ENCODE data around the gene CUX1. TPM values are rescaled to one million over a fixed set of nuclear protein-coding genes. Genes with fewer than 3 reads are reported as not detected.
A peak's percentile ranks its signal among the peaks of the same experiment; 100 is the strongest.

CUX1 gene
- total RNA-seq, 4 donors from 2014 or later: 40.8 to 62.1 (median 43.8) TPM

- H3K4me3 ChIP-seq (ENCODE audit: low read depth, poor library complexity, severe bottlenecking): no peak overlapping the region
- intact Hi-C loops (cut with DNase I; ENCODE audit: low total_unique reads): no loop called here
- DNase-seq (ENCODE audit: low spot score in 2 of 2): peak in 1 of 2 donors; percentile 9
- TF ChIP-seq CTCF (IDR thresholded peaks at IDR 0.05) (no peak), POLR2A (IDR thresholded peaks at IDR 0.05) (no peak)
- WGBS, 2 donors: 87 to 91% methylated on average over 8 of the region's 8 CpGs
Measured at GRCh38 chr7:102072636-102073209, 255.3 kb downstream of the CUX1 start.

GRCh38 chr7:102073931-102074880 lies 256.8 kb downstream of the CUX1 start:
- TF ChIP-seq POLR2A (IDR thresholded peaks at IDR 0.05): no peak
- TF ChIP-seq CTCF (IDR thresholded peaks at IDR 0.05): no peak
- intact Hi-C loops (cut with DNase I; ENCODE audit: low total_unique reads): no loop called here
- peak in 1 of 2 donors; percentile 74 for DNase-seq (ENCODE audit: low spot score in 2 of 2)
- WGBS, 2 donors: 94 to 96% methylated on average over 14 of the region's 14 CpGs
- no peak overlapping the region for H3K4me3 ChIP-seq (ENCODE audit: low read depth, poor library complexity, severe bottlenecking)

- 96 to 98% methylated on average over 9 of the region's 9 CpGs for WGBS, 2 donors
- TF ChIP-seq CTCF (IDR thresholded peaks at IDR 0.05): no peak
- no peak for TF ChIP-seq POLR2A (IDR thresholded peaks at IDR 0.05)
- no peak overlapping the region for H3K4me3 ChIP-seq (ENCODE audit: low read depth, poor library complexity, severe bottlenecking)
- intact Hi-C loops (cut with DNase I; ENCODE audit: low total_unique reads): no loop called here
- DNase-seq (ENCODE audit: low spot score in 2 of 2): peak in 1 of 2 donors; percentile 75
Measured at GRCh38 chr7:102075126-102075525, 257.7 kb downstream of the CUX1 start.

GRCh38 chr7:102075553-102076135 lies 258.2 kb downstream of the CUX1 start:
- TF ChIP-seq CTCF (IDR thresholded peaks at IDR 0.05) (no peak), POLR2A (IDR thresholded peaks at IDR 0.05) (no peak)

GRCh38 chr7:102077081-102077480 lies 259.7 kb downstream of the CUX1 start:
- DNase-seq (ENCODE audit: low spot score in 2 of 2): peak in 1 of 2 donors; percentile 65
- TF ChIP-seq CTCF (IDR thresholded peaks at IDR 0.05) (no peak), POLR2A (IDR thresholded peaks at IDR 0.05) (no peak)
- H3K4me3 ChIP-seq (ENCODE audit: low read depth, poor library complexity, severe bottlenecking): no peak overlapping the region
- intact Hi-C loops (cut with DNase I; ENCODE audit: low total_unique reads): no loop called here
- 92 to 95% methylated on average over 5 of the region's 5 CpGs for WGBS, 2 donors

More at GRCh38 chr7:102075553-102076135, 258.2 kb downstream of the CUX1 start:
- WGBS, 2 donors: 97 to 98% methylated on average over 11 of the region's 11 CpGs
- intact Hi-C loops (cut with DNase I; ENCODE audit: low total_unique reads): no loop called here
- H3K4me3 ChIP-seq (ENCODE audit: low read depth, poor library complexity, severe bottlenecking): no peak overlapping the region
- DNase-seq (ENCODE audit: low spot score in 2 of 2): peak in 1 of 2 donors; percentile 18

All from lower leg skin (tissue), 4 donors.